ENCODE data around the gene SLC36A3. TPM values are rescaled to one million over a fixed set of nuclear protein-coding genes. Genes with fewer than 3 reads are reported as not detected.
A peak's percentile ranks its signal among the peaks of the same experiment; 100 is the strongest.

Gene SLC36A3
- total RNA-seq, 1 donor from 2014 or later = not detected

DNA sequence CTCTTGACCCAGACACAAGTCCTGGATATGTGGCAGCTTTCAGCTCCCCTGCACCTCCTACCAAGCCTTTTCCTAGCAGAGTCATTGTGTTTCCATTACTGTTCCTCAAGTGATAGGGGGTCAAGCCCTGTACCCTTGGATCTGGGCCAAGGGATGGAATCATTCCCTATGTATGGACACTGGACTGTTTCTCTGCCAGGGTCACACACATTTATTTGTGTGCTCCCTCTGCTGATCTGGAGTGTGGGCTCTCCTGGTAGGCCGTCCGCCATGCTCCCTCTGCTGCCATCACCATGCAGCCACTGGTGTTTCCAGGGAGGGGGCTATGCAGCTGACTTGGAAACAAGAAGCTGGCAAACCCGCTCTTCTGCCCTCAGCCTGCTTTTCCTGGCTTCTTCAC lies 41.0 kb downstream of the SLC36A3 start:
- no peaks in the 10 kb centered on the region for H3K27me3 Mint-ChIP-seq (ENCODE audit: low read depth)
- no peaks in the 10 kb centered on the region for H3K4me1 Mint-ChIP-seq
- TF ChIP-seq, protein P1, sequence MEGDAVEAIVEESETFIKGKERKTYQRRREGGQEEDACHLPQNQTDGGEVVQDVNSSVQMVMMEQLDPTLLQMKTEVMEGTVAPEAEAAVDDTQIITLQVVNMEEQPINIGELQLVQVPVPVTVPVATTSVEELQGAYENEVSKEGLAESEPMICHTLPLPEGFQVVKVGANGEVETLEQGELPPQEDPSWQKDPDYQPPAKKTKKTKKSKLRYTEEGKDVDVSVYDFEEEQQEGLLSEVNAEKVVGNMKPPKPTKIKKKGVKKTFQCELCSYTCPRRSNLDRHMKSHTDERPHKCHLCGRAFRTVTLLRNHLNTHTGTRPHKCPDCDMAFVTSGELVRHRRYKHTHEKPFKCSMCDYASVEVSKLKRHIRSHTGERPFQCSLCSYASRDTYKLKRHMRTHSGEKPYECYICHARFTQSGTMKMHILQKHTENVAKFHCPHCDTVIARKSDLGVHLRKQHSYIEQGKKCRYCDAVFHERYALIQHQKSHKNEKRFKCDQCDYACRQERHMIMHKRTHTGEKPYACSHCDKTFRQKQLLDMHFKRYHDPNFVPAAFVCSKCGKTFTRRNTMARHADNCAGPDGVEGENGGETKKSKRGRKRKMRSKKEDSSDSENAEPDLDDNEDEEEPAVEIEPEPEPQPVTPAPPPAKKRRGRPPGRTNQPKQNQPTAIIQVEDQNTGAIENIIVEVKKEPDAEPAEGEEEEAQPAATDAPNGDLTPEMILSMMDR (conservative IDR thresholded peaks at IDR 0.05) = no peak
- no peak overlapping the region for H3K4me3 Mint-ChIP-seq
- no peaks in the 10 kb centered on the region for H3K36me3 Mint-ChIP-seq (ENCODE audit: low read depth)
- H3K9me3 Mint-ChIP-seq = no peaks in the 10 kb centered on the region
- DNase-seq (ENCODE audit: low read depth, low spot score) = no peak
- no peak overlapping the region for H3K27ac Mint-ChIP-seq (ENCODE audit: unreplicated experiment)

DNA sequence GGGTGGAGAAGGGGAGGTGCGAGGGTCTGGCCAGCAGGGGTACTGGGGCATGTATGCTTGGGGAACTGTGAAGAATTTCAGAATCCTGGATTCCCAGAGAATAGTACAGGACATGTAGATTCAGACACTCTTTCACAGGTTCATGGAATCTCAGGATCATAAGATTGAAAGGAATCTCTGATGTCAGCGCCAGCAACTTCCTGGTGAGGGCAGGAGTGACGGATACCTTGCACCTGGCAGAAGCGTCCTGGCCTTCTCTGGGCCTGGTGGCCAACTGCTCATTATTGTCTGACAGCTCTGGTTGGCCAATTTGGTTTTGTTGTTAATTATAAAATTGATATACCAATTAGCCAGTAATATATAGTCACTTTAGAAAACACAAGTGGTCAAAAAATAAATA lies 43.6 kb downstream of the SLC36A3 start:
- no peak for DNase-seq (ENCODE audit: low read depth, low spot score)
- TF ChIP-seq, protein P1 (conservative IDR thresholded peaks at IDR 0.05) = no peak
- no peaks in the 10 kb centered on the region for H3K36me3 Mint-ChIP-seq (ENCODE audit: low read depth)
- H3K27ac Mint-ChIP-seq (ENCODE audit: unreplicated experiment) = no peak overlapping the region
- H3K4me3 Mint-ChIP-seq = no peak overlapping the region
- H3K27me3 Mint-ChIP-seq (ENCODE audit: low read depth) = no peaks in the 10 kb centered on the region
- H3K9me3 Mint-ChIP-seq = no peaks in the 10 kb centered on the region
- no peaks in the 10 kb centered on the region for H3K4me1 Mint-ChIP-seq

DNA sequence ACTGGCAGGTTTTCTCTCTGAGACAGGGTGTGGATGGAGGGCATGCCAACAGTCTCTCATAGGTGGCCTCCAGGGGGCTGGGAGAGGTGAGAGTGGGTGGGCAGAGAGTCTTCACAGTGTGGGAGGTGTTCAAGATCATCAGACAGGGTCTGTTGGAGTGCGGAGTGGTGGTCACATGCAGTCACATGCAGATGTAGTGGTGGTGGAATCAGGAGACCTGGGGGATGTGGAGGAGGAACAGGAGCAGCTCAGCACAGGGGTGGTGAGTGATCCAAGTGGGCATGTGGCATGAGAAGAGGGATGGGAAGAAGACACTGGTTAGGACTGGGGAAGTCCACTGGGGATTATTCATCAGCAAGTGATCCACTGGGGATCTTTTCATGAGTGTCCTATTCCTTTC lies 44.8 kb downstream of the SLC36A3 start:
- TF ChIP-seq, protein P1 (conservative IDR thresholded peaks at IDR 0.05) = no peak
- Mint-ChIP-seq H3K27ac (ENCODE audit: unreplicated experiment) (peak overlapping the region; percentile 63), H3K4me3 (no peak overlapping the region), H3K4me1 (peaks cover 3% of the 10 kb centered on the region), H3K9me3 (no peaks in the 10 kb centered on the region), H3K36me3 (ENCODE audit: low read depth) (no peaks in the 10 kb centered on the region), H3K27me3 (ENCODE audit: low read depth) (no peaks in the 10 kb centered on the region)
- DNase-seq (ENCODE audit: low read depth, low spot score) = no peak

DNA sequence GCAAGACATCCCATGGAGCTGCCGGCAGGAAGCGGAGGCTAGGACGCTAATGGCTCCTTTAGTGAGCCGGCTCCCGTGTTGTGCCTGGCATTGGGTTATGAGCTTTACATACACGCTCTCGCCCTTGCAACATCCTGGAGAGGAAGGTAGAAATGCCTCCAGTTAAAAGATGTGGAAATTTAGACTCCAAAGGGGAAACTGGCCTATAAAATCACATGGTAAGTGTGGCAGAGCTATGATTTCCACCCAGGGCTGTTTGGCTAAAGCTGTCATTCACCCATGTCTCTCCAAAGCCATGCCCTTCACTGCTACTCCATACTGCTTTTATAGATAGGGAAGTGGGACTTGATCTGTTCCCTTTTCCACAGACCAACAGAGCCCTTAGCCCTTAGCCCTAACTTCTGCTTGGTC lies 45.4 kb downstream of the SLC36A3 start:
- peaks cover 9% of the 10 kb centered on the region for H3K4me1 Mint-ChIP-seq
- H3K27me3 Mint-ChIP-seq (ENCODE audit: low read depth) = no peaks in the 10 kb centered on the region
- no peaks in the 10 kb centered on the region for H3K9me3 Mint-ChIP-seq
- no peak overlapping the region for H3K4me3 Mint-ChIP-seq
- H3K36me3 Mint-ChIP-seq (ENCODE audit: low read depth) = no peaks in the 10 kb centered on the region
- TF ChIP-seq, protein P1 (conservative IDR thresholded peaks at IDR 0.05) = no peak
- DNase-seq (ENCODE audit: low read depth, low spot score) = no peak
- H3K27ac Mint-ChIP-seq (ENCODE audit: unreplicated experiment) = no peak overlapping the region

DNA sequence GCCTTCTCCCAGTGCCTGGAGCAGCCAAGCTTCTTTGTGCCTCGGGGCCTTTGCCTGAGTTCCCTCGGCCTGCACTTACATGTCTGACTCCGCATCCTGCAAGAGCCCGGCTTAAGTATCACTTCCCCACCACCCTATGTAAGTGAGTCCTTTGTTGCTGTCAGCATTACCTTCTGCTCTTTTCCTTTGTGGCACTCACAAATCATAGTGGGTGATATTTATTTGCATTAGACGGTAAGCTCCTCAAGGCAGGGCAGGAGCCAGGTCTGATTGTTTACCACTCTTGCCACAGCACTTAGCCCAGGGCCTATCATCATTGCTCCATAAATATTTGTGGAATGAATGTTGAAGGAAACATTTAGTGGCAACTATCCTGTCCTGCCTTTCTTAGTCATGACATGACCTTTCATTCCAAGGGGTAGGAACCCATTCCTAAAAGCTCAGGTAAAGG lies 45.8 kb downstream of the SLC36A3 start:
- no peak overlapping the region for H3K4me3 Mint-ChIP-seq
- no peak overlapping the region for H3K27ac Mint-ChIP-seq (ENCODE audit: unreplicated experiment)
- no peaks in the 10 kb centered on the region for H3K27me3 Mint-ChIP-seq (ENCODE audit: low read depth)
- TF ChIP-seq, protein P1 (conservative IDR thresholded peaks at IDR 0.05) = no peak
- DNase-seq (ENCODE audit: low read depth, low spot score) = no peak
- H3K4me1 Mint-ChIP-seq = peaks cover 13% of the 10 kb centered on the region
- no peaks in the 10 kb centered on the region for H3K9me3 Mint-ChIP-seq
- H3K36me3 Mint-ChIP-seq (ENCODE audit: low read depth) = no peaks in the 10 kb centered on the region
